ENCODE measurements around the gene MMAB. TPM values are rescaled to one million over a fixed set of nuclear protein-coding genes. Genes with fewer than 3 reads are reported as not detected.

The MMAB gene
- total RNA-seq, 1 donor from 2014 or later = 48.1 TPM

- no peak for DNase-seq (ENCODE audit: low read depth)
- no peak for TF ChIP-seq CTCF (IDR thresholded peaks at IDR 0.05; ENCODE audit: insufficient read depth, low read length, poor library complexity, severe bottlenecking)
- no peak overlapping the region for H3K4me3 ChIP-seq (ENCODE audit: low read depth, low read length)
- H3K36me3 ChIP-seq (ENCODE audit: control insufficient read depth, insufficient read depth, low read length) = no peaks in the 10 kb centered on the region
- H3K27me3 ChIP-seq (ENCODE audit: control insufficient read depth, insufficient read depth, low read length) = no peaks in the 10 kb centered on the region
Measured at GRCh38 chr12:109539508-109539907, 33.8 kb downstream of the MMAB start.

GRCh38 chr12:109538191-109538863 lies 35.0 kb downstream of the MMAB start:
- Histone ChIP-seq H3K27me3 (ENCODE audit: control insufficient read depth, insufficient read depth, low read length) (no peaks in the 10 kb centered on the region), H3K36me3 (ENCODE audit: control insufficient read depth, insufficient read depth, low read length) (no peaks in the 10 kb centered on the region), H3K4me3 (ENCODE audit: low read depth, low read length) (no peak overlapping the region)
- TF ChIP-seq CTCF (IDR thresholded peaks at IDR 0.05; ENCODE audit: insufficient read depth, low read length, poor library complexity, severe bottlenecking) = no peak
- DNase-seq (ENCODE audit: low read depth) = no peak

GRCh38 chr12:109537136-109537535 lies 36.2 kb downstream of the MMAB start:
- DNase-seq (ENCODE audit: low read depth) = no peak
- TF ChIP-seq CTCF (IDR thresholded peaks at IDR 0.05; ENCODE audit: insufficient read depth, low read length, poor library complexity, severe bottlenecking) = no peak
- no peaks in the 10 kb centered on the region for H3K36me3 ChIP-seq (ENCODE audit: control insufficient read depth, insufficient read depth, low read length)
- no peaks in the 10 kb centered on the region for H3K27me3 ChIP-seq (ENCODE audit: control insufficient read depth, insufficient read depth, low read length)
- no peak overlapping the region for H3K4me3 ChIP-seq (ENCODE audit: low read depth, low read length)

- Histone ChIP-seq H3K4me3 (ENCODE audit: low read depth, low read length) (no peak overlapping the region), H3K36me3 (ENCODE audit: control insufficient read depth, insufficient read depth, low read length) (no peaks in the 10 kb centered on the region), H3K27me3 (ENCODE audit: control insufficient read depth, insufficient read depth, low read length) (no peaks in the 10 kb centered on the region)
- no peak for DNase-seq (ENCODE audit: low read depth)
- TF ChIP-seq CTCF (IDR thresholded peaks at IDR 0.05; ENCODE audit: insufficient read depth, low read length, poor library complexity, severe bottlenecking) = no peak
Measured at GRCh38 chr12:109535863-109536250, 37.4 kb downstream of the MMAB start.

GRCh38 chr12:109535231-109535862 lies 38.0 kb downstream of the MMAB start:
- TF ChIP-seq CTCF (IDR thresholded peaks at IDR 0.05; ENCODE audit: insufficient read depth, low read length, poor library complexity, severe bottlenecking) = no peak
- no peak for DNase-seq (ENCODE audit: low read depth)
- Histone ChIP-seq H3K36me3 (ENCODE audit: control insufficient read depth, insufficient read depth, low read length) (no peaks in the 10 kb centered on the region), H3K27me3 (ENCODE audit: control insufficient read depth, insufficient read depth, low read length) (no peaks in the 10 kb centered on the region), H3K4me3 (ENCODE audit: low read depth, low read length) (no peak overlapping the region)

GRCh38 chr12:109534456-109534855 lies 38.8 kb downstream of the MMAB start:
- no peaks in the 10 kb centered on the region for H3K36me3 ChIP-seq (ENCODE audit: control insufficient read depth, insufficient read depth, low read length)
- no peaks in the 10 kb centered on the region for H3K27me3 ChIP-seq (ENCODE audit: control insufficient read depth, insufficient read depth, low read length)
- H3K4me3 ChIP-seq (ENCODE audit: low read depth, low read length) = no peak overlapping the region
- TF ChIP-seq CTCF (IDR thresholded peaks at IDR 0.05; ENCODE audit: insufficient read depth, low read length, poor library complexity, severe bottlenecking) = no peak
- DNase-seq (ENCODE audit: low read depth) = no peak

All from kidney epithelial cell (primary cell).